ENCODE data around the gene FBN1. TPM values are rescaled to one million over a fixed set of nuclear protein-coding genes. Genes with fewer than 3 reads are reported as not detected.

FBN1 gene
- total and polyA plus RNA-seq, 7 donors = 7.7 to 40.6 (median 16.4) TPM

DNA sequence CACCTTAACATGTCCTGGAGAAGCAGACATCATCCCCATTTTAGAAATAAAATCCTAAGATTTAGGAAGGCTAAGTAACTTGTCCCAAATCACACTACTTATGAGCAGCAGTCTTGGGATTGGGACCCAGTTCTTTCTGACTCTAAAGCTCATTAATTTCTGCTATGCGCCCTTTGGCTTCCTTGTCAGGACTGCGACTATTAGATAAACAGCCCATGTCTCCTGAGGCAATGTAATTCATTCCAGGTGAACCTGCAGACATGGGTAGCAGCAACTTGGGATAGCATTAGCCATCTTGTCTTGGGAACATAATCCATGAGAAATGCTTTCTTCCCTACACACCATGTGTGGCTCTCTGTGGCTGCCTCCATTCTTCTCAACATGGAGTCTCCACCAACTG lies 32.3 kb upstream of the FBN1 start:
- TF ChIP-seq, protein P1, sequence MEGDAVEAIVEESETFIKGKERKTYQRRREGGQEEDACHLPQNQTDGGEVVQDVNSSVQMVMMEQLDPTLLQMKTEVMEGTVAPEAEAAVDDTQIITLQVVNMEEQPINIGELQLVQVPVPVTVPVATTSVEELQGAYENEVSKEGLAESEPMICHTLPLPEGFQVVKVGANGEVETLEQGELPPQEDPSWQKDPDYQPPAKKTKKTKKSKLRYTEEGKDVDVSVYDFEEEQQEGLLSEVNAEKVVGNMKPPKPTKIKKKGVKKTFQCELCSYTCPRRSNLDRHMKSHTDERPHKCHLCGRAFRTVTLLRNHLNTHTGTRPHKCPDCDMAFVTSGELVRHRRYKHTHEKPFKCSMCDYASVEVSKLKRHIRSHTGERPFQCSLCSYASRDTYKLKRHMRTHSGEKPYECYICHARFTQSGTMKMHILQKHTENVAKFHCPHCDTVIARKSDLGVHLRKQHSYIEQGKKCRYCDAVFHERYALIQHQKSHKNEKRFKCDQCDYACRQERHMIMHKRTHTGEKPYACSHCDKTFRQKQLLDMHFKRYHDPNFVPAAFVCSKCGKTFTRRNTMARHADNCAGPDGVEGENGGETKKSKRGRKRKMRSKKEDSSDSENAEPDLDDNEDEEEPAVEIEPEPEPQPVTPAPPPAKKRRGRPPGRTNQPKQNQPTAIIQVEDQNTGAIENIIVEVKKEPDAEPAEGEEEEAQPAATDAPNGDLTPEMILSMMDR (IDR thresholded peaks at IDR 0.05) = no peak
- 85 to 91% (median 90%) methylated on average over 2 of the region's 2 CpGs for WGBS, 3 donors
- intact Hi-C loops (cut with DNase I) = no loop called here
- Histone ChIP-seq H3K27me3 (ENCODE audit: insufficient read depth in 3 of 3, low read length in 2 of 3) (no peaks in the 10 kb centered on the region), H3K9me3 (no peaks in the 10 kb centered on the region), H3K4me1 (no peaks in the 10 kb centered on the region), H3K27ac (no peak overlapping the region), H3K36me3 (ENCODE audit: insufficient read depth in 1 of 2, low read depth in 1 of 2) (no peaks in the 10 kb centered on the region), H3K4me3 (no peak overlapping the region)
- DNase-seq (no peak), ATAC-seq (no peak)

DNA sequence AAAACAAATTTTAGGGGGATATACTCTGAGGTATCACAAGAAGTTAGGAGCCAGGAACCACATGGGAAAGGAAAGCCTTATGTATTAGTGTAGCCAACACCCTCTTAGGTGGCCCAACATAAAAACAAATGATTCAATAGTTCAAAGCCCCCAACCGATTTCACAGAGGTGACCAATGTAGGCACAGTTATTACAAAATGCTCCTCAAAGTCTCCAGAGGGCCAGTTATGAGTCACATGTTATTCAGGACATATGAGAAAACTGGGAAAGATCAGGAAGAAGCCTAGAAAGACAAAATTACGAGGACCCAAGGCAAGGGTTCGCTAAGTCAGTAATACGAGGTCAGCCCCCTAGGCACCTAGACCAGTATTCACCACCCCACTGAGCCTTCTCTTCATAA lies 29.9 kb upstream of the FBN1 start:
- intact Hi-C loops (cut with DNase I) = no loop called here
- TF ChIP-seq, protein P1 (IDR thresholded peaks at IDR 0.05) = no peak
- Histone ChIP-seq H3K27me3 (ENCODE audit: insufficient read depth in 3 of 3, low read length in 2 of 3) (no peaks in the 10 kb centered on the region), H3K9me3 (no peaks in the 10 kb centered on the region), H3K4me1 (no peaks in the 10 kb centered on the region), H3K4me3 (no peak overlapping the region), H3K27ac (no peak overlapping the region), H3K36me3 (ENCODE audit: insufficient read depth in 1 of 2, low read depth in 1 of 2) (no peaks in the 10 kb centered on the region)
- no peak for DNase-seq
- 83 to 92% (median 90%) methylated on average over 4 of the region's 4 CpGs for WGBS, 3 donors
- no peak for ATAC-seq

DNA sequence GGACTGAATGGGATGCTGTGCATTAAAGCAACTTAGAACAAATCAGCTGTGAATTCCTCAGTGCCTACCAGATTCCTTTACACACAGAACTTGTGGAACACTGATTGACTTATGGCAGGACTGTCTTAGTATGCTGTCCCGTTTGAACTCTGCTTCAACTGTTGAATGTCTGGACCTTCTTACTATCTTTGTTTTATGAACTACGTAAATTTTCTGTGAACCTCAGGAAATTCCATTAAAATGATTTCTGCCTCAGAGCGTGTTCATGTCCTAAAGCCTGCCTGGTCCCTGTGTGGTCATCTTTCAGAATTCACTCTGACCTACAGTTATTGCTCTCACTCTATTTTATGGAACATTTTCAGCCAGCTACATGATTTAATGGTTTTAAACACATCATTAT lies 29.4 kb upstream of the FBN1 start:
- H3K27me3 ChIP-seq (ENCODE audit: insufficient read depth in 3 of 3, low read length in 2 of 3) = no peaks in the 10 kb centered on the region
- TF ChIP-seq, protein P1 (IDR thresholded peaks at IDR 0.05) = no peak
- no peaks in the 10 kb centered on the region for H3K9me3 ChIP-seq
- ATAC-seq (no peak), DNase-seq (no peak)
- H3K27ac ChIP-seq = no peak overlapping the region
- WGBS, 3 donors = 51 to 56% (median 53%) methylated on average over 3 of the region's 3 CpGs
- H3K36me3 ChIP-seq (ENCODE audit: insufficient read depth in 1 of 2, low read depth in 1 of 2) = no peaks in the 10 kb centered on the region
- intact Hi-C loops (cut with DNase I) = no loop called here
- no peaks in the 10 kb centered on the region for H3K4me1 ChIP-seq
- H3K4me3 ChIP-seq = no peak overlapping the region

DNA sequence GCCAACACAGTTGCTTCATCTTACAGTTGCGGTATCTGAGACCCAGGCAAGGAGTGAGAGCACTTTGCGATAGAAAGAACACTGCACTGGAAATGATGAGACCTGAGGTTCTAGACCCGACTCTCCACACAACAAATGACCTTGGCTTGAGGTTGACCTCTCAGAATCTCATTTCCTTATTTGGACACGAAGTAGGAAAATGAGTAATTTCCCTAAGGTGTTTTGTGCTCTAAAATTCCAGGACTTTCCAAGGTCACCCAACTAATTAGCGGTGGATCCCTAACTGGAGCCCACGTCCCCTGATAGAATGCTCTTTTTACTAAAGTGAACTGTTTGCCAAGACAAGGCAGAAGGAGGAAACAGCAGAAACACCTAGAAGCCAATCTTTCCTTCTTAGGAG lies 26.7 kb upstream of the FBN1 start:
- H3K27ac ChIP-seq = no peak overlapping the region
- peak in 2 of 4 donors; percentile 13 to 51 for ATAC-seq
- TF ChIP-seq, protein P1 (IDR thresholded peaks at IDR 0.05) = no peak
- H3K36me3 ChIP-seq (ENCODE audit: insufficient read depth in 1 of 2, low read depth in 1 of 2) = no peaks in the 10 kb centered on the region
- intact Hi-C loops (cut with DNase I) = no loop called here
- H3K4me1 ChIP-seq = no peaks in the 10 kb centered on the region
- no peaks in the 10 kb centered on the region for H3K27me3 ChIP-seq (ENCODE audit: insufficient read depth in 3 of 3, low read length in 2 of 3)
- 72 to 77% (median 74%) methylated on average over 6 of the region's 6 CpGs for WGBS, 3 donors
- no peaks in the 10 kb centered on the region for H3K9me3 ChIP-seq
- no peak for DNase-seq
- no peak overlapping the region for H3K4me3 ChIP-seq
